Activated T-cell treated with anti-CD3 and anti-CD28 coated beads, Interleukin-2, amount 50 U/mL, for 4 hours (primary cell): Measurements from ENCODE around the gene FAM89B. TPM values are rescaled to one million over a fixed set of nuclear protein-coding genes. Genes with fewer than 3 reads are reported as not detected.

Source experiments
- ATAC-seq, 2 donors: fragments of 200-7000 bp; cut with Tn5 transposase; one replicate each; pipeline ENCODE4 v1.10.0; 2021
- DNase-seq: peaks from one replicate; pipeline ENCODE4 v3.0.0-alpha.2; 2020
- H3K27me3 Mint-ChIP-seq: one replicate; pipeline ENCODE4 v1.8.0; 2021; ENCODE audit warnings: low read depth, mixed read lengths
- H3K36me3 Mint-ChIP-seq: one replicate; pipeline ENCODE4 v1.8.0; 2022; ENCODE audit warnings: mixed read lengths; ENCODE audit not compliant: insufficient read depth
- H3K4me1 Mint-ChIP-seq: one replicate; pipeline ENCODE4 v1.8.0; 2021; ENCODE audit warnings: low read depth, mixed read lengths
- H3K4me3 Mint-ChIP-seq: one replicate; pipeline ENCODE4 v1.8.0; 2021; ENCODE audit warnings: mild to moderate bottlenecking, moderate library complexity, mixed read lengths
- H3K9me3 Mint-ChIP-seq: one replicate; pipeline ENCODE4 v1.8.0; 2021; ENCODE audit warnings: mixed read lengths
- total RNA-seq, 3 donors: library from RNA; stranded (reverse); gene quantifications; one replicate each; pipeline ENCODE4 v1.2.1, GENCODE V29; 2021

The FAM89B gene
- total RNA-seq, 3 donors from 2014 or later: 27.4 to 32.0 (median 28.6) TPM

- Mint-ChIP-seq H3K36me3 (peaks cover 11% of the 10 kb centered on the region), H3K4me1 (peaks cover 42% of the 10 kb centered on the region), H3K4me3 (no peak overlapping the region), H3K27me3 (no peaks in the 10 kb centered on the region), H3K9me3 (no peaks in the 10 kb centered on the region)
- no peak for ATAC-seq
- DNase-seq: no peak
Measured at GRCh38 chr11:65609229-65609628, 36.9 kb downstream of the FAM89B start.

GRCh38 chr11:65609665-65610064, 37.3 kb downstream of the FAM89B start:
- H3K4me1 Mint-ChIP-seq: peaks cover 42% of the 10 kb centered on the region
- peaks cover 10% of the 10 kb centered on the region for H3K36me3 Mint-ChIP-seq
- ATAC-seq (no peak), DNase-seq (no peak)
- H3K27me3 Mint-ChIP-seq: no peaks in the 10 kb centered on the region
- no peaks in the 10 kb centered on the region for H3K9me3 Mint-ChIP-seq
- no peak overlapping the region for H3K4me3 Mint-ChIP-seq

GRCh38 chr11:65610404-65610803, 38.1 kb downstream of the FAM89B start:
- Mint-ChIP-seq H3K4me1 (peaks cover 42% of the 10 kb centered on the region), H3K9me3 (no peaks in the 10 kb centered on the region), H3K36me3 (peaks cover 10% of the 10 kb centered on the region), H3K27me3 (no peaks in the 10 kb centered on the region), H3K4me3 (no peak overlapping the region)
- DNase-seq (no peak), ATAC-seq (no peak)

- no peak for ATAC-seq
- Mint-ChIP-seq H3K4me3 (peak overlapping the region; percentile 45), H3K36me3 (peaks cover 10% of the 10 kb centered on the region), H3K9me3 (no peaks in the 10 kb centered on the region), H3K27me3 (no peaks in the 10 kb centered on the region), H3K4me1 (peaks cover 42% of the 10 kb centered on the region)
- no peak for DNase-seq
Measured at GRCh38 chr11:65611028-65611757, 38.9 kb downstream of the FAM89B start.

- no peaks in the 10 kb centered on the region for H3K9me3 Mint-ChIP-seq
- peaks cover 47% of the 10 kb centered on the region for H3K4me1 Mint-ChIP-seq
- ATAC-seq (no peak), DNase-seq (no peak)
- peaks cover 12% of the 10 kb centered on the region for H3K36me3 Mint-ChIP-seq
- H3K27me3 Mint-ChIP-seq: no peaks in the 10 kb centered on the region
- H3K4me3 Mint-ChIP-seq: peak overlapping the region; percentile 94
Measured at GRCh38 chr11:65611758-65612603, 39.6 kb downstream of the FAM89B start.

- Mint-ChIP-seq H3K4me3 (peak overlapping the region; percentile 94), H3K4me1 (peaks cover 54% of the 10 kb centered on the region), H3K9me3 (no peaks in the 10 kb centered on the region), H3K27me3 (no peaks in the 10 kb centered on the region), H3K36me3 (peaks cover 9% of the 10 kb centered on the region)
- DNase-seq (no peak), ATAC-seq (no peak)
Measured at GRCh38 chr11:65612691-65613090, 40.4 kb downstream of the FAM89B start.

- H3K4me1 Mint-ChIP-seq: peaks cover 55% of the 10 kb centered on the region
- no peaks in the 10 kb centered on the region for H3K9me3 Mint-ChIP-seq
- H3K27me3 Mint-ChIP-seq: no peaks in the 10 kb centered on the region
Measured at GRCh38 chr11:65613091-65613928, 41.0 kb downstream of the FAM89B start.

GRCh38 chr11:65615229-65615949, 43.1 kb downstream of the FAM89B start, which contains the start of gene PCNX3:
Gene PCNX3 (plus strand): TSS chr11:65615776. CDS start chr11:65616312, 536 bp downstream.
- ATAC-seq: peak; percentile 89 to 90
- H3K4me1 Mint-ChIP-seq: peaks cover 43% of the 10 kb centered on the region

More at GRCh38 chr11:65613091-65613928, 41.0 kb downstream of the FAM89B start:
- no peak for ATAC-seq
- peak overlapping the region; percentile 94 for H3K4me3 Mint-ChIP-seq
- peak; percentile 19 for DNase-seq
- H3K36me3 Mint-ChIP-seq: peaks cover 9% of the 10 kb centered on the region

GRCh38 chr11:65615950-65616574, 43.7 kb downstream of the FAM89B start:
- H3K36me3 Mint-ChIP-seq: peaks cover 14% of the 10 kb centered on the region
- ATAC-seq: peak in 1 of 2 donors; percentile 0
- H3K4me3 Mint-ChIP-seq: peak overlapping the region; percentile 95
- H3K9me3 Mint-ChIP-seq: no peaks in the 10 kb centered on the region
- peaks cover 38% of the 10 kb centered on the region for H3K4me1 Mint-ChIP-seq
- no peaks in the 10 kb centered on the region for H3K27me3 Mint-ChIP-seq
- DNase-seq: no peak

More at GRCh38 chr11:65615229-65615949, 43.1 kb downstream of the FAM89B start, which contains the start of gene PCNX3:
- H3K4me3 Mint-ChIP-seq: peak within 1 kb of the TSS; percentile 95
- H3K9me3 Mint-ChIP-seq: no peaks in the 10 kb centered on the region
- peaks cover 13% of the 10 kb centered on the region for H3K36me3 Mint-ChIP-seq
- H3K27me3 Mint-ChIP-seq: no peaks in the 10 kb centered on the region
- peak; percentile 100 for DNase-seq

GRCh38 chr11:65616575-65617001, 44.2 kb downstream of the FAM89B start:
- DNase-seq (no peak), ATAC-seq (no peak)
- Mint-ChIP-seq H3K4me1 (peaks cover 33% of the 10 kb centered on the region), H3K9me3 (no peaks in the 10 kb centered on the region), H3K4me3 (peak overlapping the region; percentile 95), H3K27me3 (no peaks in the 10 kb centered on the region), H3K36me3 (peaks cover 17% of the 10 kb centered on the region)

GRCh38 chr11:65617136-65617850, 45.0 kb downstream of the FAM89B start:
- peaks cover 17% of the 10 kb centered on the region for H3K36me3 Mint-ChIP-seq
- ATAC-seq (no peak), DNase-seq (no peak)
- H3K4me1 Mint-ChIP-seq: peaks cover 27% of the 10 kb centered on the region
- no peaks in the 10 kb centered on the region for H3K27me3 Mint-ChIP-seq
- H3K4me3 Mint-ChIP-seq: peak overlapping the region; percentile 95
- H3K9me3 Mint-ChIP-seq: no peaks in the 10 kb centered on the region

GRCh38 chr11:65617990-65618751, 45.8 kb downstream of the FAM89B start:
- peaks cover 20% of the 10 kb centered on the region for H3K4me1 Mint-ChIP-seq
- peak overlapping the region; percentile 95 for H3K4me3 Mint-ChIP-seq
- H3K27me3 Mint-ChIP-seq: no peaks in the 10 kb centered on the region
- ATAC-seq (no peak), DNase-seq (no peak)
- no peaks in the 10 kb centered on the region for H3K9me3 Mint-ChIP-seq
- peaks cover 21% of the 10 kb centered on the region for H3K36me3 Mint-ChIP-seq
